Measurements from ENCODE around the gene ENO3. TPM values are rescaled to one million over a fixed set of nuclear protein-coding genes. Genes with fewer than 3 reads are reported as not detected.

ENO3 gene
- total and polyA plus RNA-seq, 10 of the 15 experiments (the other 5 are each of a cell fraction or from before 2014, with no cell fraction given), result 6.8 to 28.4 (median 17.0) TPM

DNA sequence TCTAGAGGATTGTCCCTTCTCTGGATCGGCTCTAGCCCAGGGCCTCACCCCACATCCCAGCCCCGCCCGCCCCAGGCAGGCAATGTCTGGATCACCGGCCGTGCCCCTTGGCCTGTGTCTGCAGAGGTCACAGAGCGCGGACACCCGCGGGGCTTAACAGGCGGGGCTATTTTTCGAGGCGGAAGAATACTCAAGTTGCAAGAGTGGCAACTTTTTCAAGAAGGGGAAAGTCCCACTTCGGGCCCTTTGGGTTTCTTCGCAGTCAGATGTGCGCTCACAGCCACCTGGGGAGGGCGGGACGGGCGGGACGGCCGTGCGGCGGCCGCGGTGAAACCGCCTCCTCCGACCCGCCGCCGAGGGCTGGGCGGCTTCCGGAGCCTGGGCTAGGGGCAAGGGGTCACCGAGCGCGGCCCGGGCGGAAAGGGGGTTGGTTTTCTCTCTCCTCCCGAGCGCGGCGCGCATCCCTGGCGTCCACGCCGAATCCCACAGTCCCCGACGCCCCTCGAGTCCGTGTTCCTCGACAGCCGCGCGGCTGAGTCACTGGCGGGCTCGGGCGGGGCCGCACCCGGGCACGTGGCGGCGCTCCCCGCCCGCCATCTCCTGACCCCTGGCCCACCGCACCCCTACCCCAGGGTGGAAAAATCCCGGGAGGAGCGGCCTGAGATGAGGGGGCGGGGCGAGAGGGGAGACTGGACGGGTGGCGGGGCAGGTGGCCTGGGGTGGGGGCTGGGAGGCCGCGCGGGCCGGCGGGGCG, 1.4 kb upstream of the ENO3 start (continued):
- TF ChIP-seq, protein P1, sequence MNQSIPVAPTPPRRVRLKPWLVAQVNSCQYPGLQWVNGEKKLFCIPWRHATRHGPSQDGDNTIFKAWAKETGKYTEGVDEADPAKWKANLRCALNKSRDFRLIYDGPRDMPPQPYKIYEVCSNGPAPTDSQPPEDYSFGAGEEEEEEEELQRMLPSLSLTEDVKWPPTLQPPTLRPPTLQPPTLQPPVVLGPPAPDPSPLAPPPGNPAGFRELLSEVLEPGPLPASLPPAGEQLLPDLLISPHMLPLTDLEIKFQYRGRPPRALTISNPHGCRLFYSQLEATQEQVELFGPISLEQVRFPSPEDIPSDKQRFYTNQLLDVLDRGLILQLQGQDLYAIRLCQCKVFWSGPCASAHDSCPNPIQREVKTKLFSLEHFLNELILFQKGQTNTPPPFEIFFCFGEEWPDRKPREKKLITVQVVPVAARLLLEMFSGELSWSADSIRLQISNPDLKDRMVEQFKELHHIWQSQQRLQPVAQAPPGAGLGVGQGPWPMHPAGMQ (IDR thresholded peaks at IDR 0.05; ENCODE audit: borderline replicate concordance), result no peak
- TF ChIP-seq NFXL1 (IDR thresholded peaks at IDR 0.05; ENCODE audit: borderline replicate concordance), result no peak
- TF ChIP-seq, protein P2, sequence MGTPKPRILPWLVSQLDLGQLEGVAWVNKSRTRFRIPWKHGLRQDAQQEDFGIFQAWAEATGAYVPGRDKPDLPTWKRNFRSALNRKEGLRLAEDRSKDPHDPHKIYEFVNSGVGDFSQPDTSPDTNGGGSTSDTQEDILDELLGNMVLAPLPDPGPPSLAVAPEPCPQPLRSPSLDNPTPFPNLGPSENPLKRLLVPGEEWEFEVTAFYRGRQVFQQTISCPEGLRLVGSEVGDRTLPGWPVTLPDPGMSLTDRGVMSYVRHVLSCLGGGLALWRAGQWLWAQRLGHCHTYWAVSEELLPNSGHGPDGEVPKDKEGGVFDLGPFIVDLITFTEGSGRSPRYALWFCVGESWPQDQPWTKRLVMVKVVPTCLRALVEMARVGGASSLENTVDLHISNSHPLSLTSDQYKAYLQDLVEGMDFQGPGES (IDR thresholded peaks at IDR 0.05), result no peak
- no peak for TF ChIP-seq SUPT20H (IDR thresholded peaks at IDR 0.05; ENCODE audit: borderline replicate concordance, control insufficient read depth, low read depth, low read length)
- TF ChIP-seq DPF2 (IDR thresholded peaks at IDR 0.05), result peak; percentile 62; the same call in 1 of the 2 replicates
- TF ChIP-seq YBX1 (IDR thresholded peaks at IDR 0.05), result no peak
- TF ChIP-seq, protein P3, sequence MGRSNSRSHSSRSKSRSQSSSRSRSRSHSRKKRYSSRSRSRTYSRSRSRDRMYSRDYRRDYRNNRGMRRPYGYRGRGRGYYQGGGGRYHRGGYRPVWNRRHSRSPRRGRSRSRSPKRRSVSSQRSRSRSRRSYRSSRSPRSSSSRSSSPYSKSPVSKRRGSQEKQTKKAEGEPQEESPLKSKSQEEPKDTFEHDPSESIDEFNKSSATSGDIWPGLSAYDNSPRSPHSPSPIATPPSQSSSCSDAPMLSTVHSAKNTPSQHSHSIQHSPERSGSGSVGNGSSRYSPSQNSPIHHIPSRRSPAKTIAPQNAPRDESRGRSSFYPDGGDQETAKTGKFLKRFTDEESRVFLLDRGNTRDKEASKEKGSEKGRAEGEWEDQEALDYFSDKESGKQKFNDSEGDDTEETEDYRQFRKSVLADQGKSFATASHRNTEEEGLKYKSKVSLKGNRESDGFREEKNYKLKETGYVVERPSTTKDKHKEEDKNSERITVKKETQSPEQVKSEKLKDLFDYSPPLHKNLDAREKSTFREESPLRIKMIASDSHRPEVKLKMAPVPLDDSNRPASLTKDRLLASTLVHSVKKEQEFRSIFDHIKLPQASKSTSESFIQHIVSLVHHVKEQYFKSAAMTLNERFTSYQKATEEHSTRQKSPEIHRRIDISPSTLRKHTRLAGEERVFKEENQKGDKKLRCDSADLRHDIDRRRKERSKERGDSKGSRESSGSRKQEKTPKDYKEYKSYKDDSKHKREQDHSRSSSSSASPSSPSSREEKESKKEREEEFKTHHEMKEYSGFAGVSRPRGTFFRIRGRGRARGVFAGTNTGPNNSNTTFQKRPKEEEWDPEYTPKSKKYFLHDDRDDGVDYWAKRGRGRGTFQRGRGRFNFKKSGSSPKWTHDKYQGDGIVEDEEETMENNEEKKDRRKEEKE (IDR thresholded peaks at IDR 0.05), result no peak
- TF ChIP-seq, protein P4, sequence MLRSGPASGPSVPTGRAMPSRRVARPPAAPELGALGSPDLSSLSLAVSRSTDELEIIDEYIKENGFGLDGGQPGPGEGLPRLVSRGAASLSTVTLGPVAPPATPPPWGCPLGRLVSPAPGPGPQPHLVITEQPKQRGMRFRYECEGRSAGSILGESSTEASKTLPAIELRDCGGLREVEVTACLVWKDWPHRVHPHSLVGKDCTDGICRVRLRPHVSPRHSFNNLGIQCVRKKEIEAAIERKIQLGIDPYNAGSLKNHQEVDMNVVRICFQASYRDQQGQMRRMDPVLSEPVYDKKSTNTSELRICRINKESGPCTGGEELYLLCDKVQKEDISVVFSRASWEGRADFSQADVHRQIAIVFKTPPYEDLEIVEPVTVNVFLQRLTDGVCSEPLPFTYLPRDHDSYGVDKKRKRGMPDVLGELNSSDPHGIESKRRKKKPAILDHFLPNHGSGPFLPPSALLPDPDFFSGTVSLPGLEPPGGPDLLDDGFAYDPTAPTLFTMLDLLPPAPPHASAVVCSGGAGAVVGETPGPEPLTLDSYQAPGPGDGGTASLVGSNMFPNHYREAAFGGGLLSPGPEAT (IDR thresholded peaks at IDR 0.05; ENCODE audit: low read depth), result no peak
- TF ChIP-seq, protein P5, sequence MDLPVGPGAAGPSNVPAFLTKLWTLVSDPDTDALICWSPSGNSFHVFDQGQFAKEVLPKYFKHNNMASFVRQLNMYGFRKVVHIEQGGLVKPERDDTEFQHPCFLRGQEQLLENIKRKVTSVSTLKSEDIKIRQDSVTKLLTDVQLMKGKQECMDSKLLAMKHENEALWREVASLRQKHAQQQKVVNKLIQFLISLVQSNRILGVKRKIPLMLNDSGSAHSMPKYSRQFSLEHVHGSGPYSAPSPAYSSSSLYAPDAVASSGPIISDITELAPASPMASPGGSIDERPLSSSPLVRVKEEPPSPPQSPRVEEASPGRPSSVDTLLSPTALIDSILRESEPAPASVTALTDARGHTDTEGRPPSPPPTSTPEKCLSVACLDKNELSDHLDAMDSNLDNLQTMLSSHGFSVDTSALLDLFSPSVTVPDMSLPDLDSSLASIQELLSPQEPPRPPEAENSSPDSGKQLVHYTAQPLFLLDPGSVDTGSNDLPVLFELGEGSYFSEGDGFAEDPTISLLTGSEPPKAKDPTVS (IDR thresholded peaks at IDR 0.05; ENCODE audit: low read depth, low read length), result 0 out of 2 replicates have a peak, but pooled peaks have one; percentile 36
- TF ChIP-seq CREM (IDR thresholded peaks at IDR 0.05; ENCODE audit: low read depth), result no peak; the same call in 1 of the 2 replicates
- no peak for TF ChIP-seq POU2F2 (IDR thresholded peaks at IDR 0.05; ENCODE audit: borderline replicate concordance, low read depth, low read length)
- no peak for TF ChIP-seq GABPA (IDR thresholded peaks at IDR 0.05; ENCODE audit: low read depth)
- 0 out of 2 replicates have a peak, but pooled peaks have one; percentile 0 for TF ChIP-seq PAX5 (IDR thresholded peaks at IDR 0.05; ENCODE audit: borderline replicate concordance, low read depth, low read length)
- TF ChIP-seq, protein P6, sequence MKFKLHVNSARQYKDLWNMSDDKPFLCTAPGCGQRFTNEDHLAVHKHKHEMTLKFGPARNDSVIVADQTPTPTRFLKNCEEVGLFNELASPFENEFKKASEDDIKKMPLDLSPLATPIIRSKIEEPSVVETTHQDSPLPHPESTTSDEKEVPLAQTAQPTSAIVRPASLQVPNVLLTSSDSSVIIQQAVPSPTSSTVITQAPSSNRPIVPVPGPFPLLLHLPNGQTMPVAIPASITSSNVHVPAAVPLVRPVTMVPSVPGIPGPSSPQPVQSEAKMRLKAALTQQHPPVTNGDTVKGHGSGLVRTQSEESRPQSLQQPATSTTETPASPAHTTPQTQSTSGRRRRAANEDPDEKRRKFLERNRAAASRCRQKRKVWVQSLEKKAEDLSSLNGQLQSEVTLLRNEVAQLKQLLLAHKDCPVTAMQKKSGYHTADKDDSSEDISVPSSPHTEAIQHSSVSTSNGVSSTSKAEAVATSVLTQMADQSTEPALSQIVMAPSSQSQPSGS (IDR thresholded peaks at IDR 0.05; ENCODE audit: low read length), result no peak
- 0 out of 4 replicates have a peak, but pooled peaks of 1 of the 2 experiments have one; percentile 28 for TF ChIP-seq ETV6 (conservative IDR thresholded peaks at IDR 0.05 in 1 of 2, IDR thresholded peaks at IDR 0.05 in 1 of 2; ENCODE audit: borderline replicate concordance in 1 of 2, low read depth in 1 of 2)
- TF ChIP-seq BHLHE40 (IDR thresholded peaks at IDR 0.05; ENCODE audit: borderline replicate concordance in 1 of 2, low read depth in 2 of 2, low read length in 1 of 2), result peak; percentile 41 to 88; a peak in 3 of 4 replicates
- no peak for TF ChIP-seq SRF (IDR thresholded peaks at IDR 0.05; ENCODE audit: low read depth in 2 of 2, low read length in 2 of 2)
- no peak for TF ChIP-seq NRF1 (conservative IDR thresholded peaks at IDR 0.05; ENCODE audit: low read depth, low read length)
